Measurements from ENCODE around the gene S1PR2. TPM values are rescaled to one million over a fixed set of nuclear protein-coding genes. Genes with fewer than 3 reads are reported as not detected.
"Not testable (repeated sequence)": the region's sequence is repeated elsewhere in the genome, so short reads cannot be mapped to it uniquely, and the experiment has no call there.

The S1PR2 gene
- total RNA-seq, 1 experiment from 2014 or later: 1.7 TPM

DNA sequence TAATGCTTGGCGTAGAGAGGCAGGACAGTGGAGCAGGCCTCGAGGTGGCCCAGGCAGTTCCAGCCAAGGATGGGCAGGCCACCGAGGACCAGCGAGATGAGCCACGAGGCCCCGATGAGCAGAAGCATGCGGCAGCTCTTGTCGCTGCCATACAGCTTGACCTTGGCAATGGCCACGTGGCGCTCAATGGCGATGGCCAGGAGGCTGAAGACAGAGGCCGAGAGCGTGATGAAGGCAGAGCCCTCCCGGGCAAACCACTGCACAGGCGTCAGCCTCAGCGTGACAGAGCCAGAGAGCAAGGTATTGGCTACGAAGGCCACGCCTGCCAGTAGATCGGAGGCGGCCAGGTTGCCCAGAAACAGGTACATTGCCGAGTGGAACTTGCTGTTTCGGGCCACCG lies 6.8 kb downstream of the S1PR2 start:
- no peak for DNase-seq (ENCODE audit: low spot score)

- no peak for DNase-seq (ENCODE audit: low spot score)
Observed at GRCh38 chr19:10223488-10224213, 7.5 kb downstream of the S1PR2 start.

- DNase-seq (ENCODE audit: low spot score): no peak
Observed at GRCh38 chr19:10222201-10222890, 8.8 kb downstream of the S1PR2 start.

DNA sequence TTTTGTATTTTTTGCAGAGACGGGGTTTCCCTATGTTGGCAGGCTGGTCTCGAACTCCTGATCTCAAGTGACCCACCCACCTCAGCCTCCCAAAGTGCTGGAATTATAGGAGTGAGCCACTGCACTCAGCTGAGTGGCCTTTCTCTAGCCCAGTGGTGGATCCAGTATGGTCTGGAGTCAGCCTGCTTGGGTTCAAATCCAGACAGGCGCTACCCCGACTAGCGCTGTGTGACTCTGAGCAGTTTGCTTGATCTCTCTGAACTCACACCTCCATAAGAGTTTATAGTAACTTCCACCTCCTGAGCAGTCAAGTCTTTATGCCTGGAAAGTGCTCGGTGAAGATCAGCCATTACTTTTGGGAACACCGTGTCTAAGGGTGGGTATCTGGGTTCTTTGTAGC lies 10.4 kb downstream of the S1PR2 start:
- DNase-seq (ENCODE audit: low spot score): no peak

- peak; percentile 61 for DNase-seq (ENCODE audit: low spot score)
Observed at GRCh38 chr19:10219678-10220077, 11.5 kb downstream of the S1PR2 start.

- DNase-seq (ENCODE audit: low spot score): no peak
Observed at GRCh38 chr19:10217085-10217484, 14.0 kb downstream of the S1PR2 start.

GRCh38 chr19:10214784-10215183 lies 16.3 kb downstream of the S1PR2 start:
- DNase-seq (ENCODE audit: low spot score): no peak

DNA sequence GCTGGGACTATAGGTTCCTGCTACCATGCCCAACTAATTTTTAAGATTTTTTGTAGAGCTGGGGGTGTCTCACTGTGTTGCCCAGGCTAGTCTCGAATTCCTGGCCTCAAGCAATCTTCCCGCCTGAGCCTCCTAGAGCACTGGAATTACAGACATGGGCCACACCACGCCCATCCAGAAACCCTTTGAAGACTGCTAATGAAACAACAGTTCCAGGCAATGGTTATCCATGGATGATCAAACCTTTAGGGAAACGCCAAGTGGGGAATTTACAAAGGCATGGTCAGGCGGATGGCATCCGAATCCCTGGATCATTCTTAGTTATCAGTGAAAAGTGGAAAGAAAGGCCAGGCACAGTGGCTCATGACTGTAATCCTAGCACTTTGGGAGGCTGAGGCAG lies 19.4 kb downstream of the S1PR2 start:
- no peak for DNase-seq (ENCODE audit: low spot score)

DNA sequence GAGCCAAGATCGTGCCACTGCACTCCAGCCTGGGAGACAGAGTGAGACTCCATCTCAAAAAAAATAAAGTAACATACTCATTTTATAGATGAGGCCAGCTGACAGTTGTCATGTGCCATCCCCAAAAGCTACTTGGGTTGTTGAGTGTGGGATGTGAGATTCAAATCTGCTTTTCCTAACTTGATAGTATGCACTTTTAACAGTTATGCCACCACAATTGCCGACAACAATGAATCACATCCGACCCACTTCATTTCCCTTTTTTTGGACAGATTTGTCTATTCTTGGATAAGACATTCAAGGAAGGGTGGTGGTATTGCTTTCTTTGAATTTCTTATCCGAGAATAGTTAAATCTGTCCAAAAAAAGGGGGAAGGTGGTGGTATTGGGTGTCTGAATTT lies 20.1 kb downstream of the S1PR2 start:
- no peak for DNase-seq (ENCODE audit: low spot score)

GRCh38 chr19:10209315-10209714 lies 21.8 kb downstream of the S1PR2 start:
- no peak for DNase-seq (ENCODE audit: low spot score)

- DNase-seq (ENCODE audit: low spot score): no peak
Observed at GRCh38 chr19:10207026-10207425, 24.1 kb downstream of the S1PR2 start.

GRCh38 chr19:10206226-10206885 lies 24.8 kb downstream of the S1PR2 start:
- peak; percentile 64 for DNase-seq (ENCODE audit: low spot score)

DNA sequence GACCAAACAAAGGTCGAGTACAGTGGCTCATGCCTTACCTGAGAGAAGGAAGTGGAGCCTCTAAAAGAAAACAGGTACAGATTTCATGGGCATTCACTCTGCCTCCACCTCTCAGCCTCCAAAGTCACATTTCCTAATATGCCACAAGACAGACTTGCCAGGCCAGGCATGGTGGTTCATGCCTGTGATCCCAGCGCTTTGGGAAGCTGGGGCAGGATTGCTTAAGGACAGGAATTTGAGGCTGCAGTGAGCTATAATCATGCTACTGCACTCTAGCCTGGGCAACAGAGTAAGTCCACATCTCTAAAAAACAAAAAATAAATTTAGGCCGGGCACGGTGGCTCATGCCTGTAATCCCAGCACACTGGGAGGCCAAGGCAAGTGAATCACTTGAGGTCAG lies 25.5 kb downstream of the S1PR2 start:
- no peak for DNase-seq (ENCODE audit: low spot score)

DNA sequence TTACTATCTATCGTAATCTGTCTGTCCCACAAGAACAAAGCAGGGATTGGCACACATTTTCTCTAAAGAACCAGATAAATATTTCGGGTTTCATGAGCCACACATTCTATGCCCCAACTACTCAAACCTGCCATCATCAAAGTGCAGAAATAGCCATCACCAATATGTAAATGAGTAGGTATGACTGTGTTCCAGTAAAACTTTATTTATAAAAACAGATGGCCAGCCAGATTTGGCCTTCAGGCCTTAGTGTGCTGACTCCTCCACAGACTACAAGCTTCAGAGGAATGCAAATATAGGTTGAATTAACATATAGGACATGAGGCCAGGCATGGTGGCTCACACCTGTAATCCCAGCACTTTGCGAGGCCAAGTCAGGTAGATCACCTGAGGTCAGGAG lies 27.4 kb downstream of the S1PR2 start:
- no peak for DNase-seq (ENCODE audit: low spot score)

GRCh38 chr19:10201176-10201575 lies 30.0 kb downstream of the S1PR2 start:
- no peak for DNase-seq (ENCODE audit: low spot score)

- DNase-seq (ENCODE audit: low spot score): not testable (repeated sequence)
Observed at GRCh38 chr19:10200101-10200500, 31.0 kb downstream of the S1PR2 start.

GRCh38 chr19:10198889-10199644 lies 32.1 kb downstream of the S1PR2 start:
- DNase-seq (ENCODE audit: low spot score): not testable (repeated sequence)

- no peak for DNase-seq (ENCODE audit: low spot score)
Observed at GRCh38 chr19:10195199-10195519, 36.0 kb downstream of the S1PR2 start.

DNA sequence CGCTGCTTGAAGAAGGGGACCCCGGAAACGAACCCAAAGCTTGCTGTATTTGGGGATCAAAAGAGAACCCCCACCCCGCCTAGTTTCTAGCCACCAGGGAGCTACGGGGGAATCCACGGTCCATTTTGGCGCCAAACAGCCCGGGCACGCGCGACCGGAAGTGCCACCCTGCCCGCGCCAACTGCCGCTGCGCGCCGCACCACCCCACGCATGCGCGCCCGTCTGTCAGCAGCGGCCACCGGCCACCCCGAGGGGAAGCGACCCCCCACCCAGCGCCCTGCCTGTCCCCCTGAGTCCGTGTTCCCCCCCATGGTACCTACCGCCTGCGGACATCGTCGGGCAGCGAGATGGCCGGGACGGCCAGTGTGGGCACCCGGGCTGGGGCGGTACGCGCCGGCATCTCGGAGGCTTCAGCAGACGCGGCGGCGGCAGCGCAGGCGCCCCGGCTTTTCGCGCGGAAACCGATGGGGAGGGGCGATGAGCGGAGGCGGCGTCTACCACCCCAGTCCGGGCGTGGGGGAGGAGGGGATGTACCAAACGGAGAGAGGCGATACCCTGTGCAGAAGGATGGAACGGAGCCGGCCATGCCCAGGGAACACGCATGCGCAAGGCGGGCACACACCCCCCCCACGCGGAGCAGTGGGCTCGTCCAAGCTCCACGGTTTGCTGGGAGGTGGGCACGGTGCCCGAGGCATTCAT lies 36.5 kb downstream of the S1PR2 start, which contains the start of gene DNMT1:
DNMT1 (minus strand) TSS at position 454 of the 699 bp plus-strand sequence; CDS start at position 400, 54 bp downstream.
- DNase-seq (ENCODE audit: low spot score): peak; percentile 96

- peak; percentile 62 for DNase-seq (ENCODE audit: low spot score)
Observed at GRCh38 chr19:10193790-10194499, 37.2 kb downstream of the S1PR2 start.

DNA sequence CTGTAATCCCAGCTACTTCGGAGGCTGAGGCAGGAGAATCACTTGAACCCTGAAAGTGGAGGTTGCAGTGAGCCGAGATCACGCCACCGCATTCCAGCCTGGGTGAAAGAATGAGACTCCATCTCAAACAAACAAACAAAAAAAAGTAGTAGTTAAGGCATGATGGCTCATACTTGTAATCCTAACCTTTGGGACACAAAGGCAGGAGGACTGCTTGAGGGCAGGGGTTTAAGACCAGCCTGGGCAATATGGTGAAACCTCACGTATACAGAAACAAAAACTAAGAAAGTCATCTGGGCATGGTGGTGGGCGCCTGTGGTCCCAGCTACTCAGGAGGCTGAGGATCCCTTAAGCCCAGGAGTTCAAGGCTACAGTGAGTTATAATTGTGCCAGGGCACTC lies 38.2 kb downstream of the S1PR2 start:
- DNase-seq (ENCODE audit: low spot score): no peak
